Muscle layer of duodenum (tissue), 2 donors: ENCODE data around the gene PDK3.

ENCODE experiments used
- H3K27ac ChIP-seq: one replicate; pipeline ENCODE4 v1.7.0; 2013; ENCODE audit warnings: mild to moderate bottlenecking, low read length
- H3K27me3 ChIP-seq: one replicate; pipeline ENCODE4 v1.7.0; 2013; ENCODE audit warnings: low read depth, mild to moderate bottlenecking, control low read depth, low read length
- H3K36me3 ChIP-seq, 2 donors: one replicate each; pipeline ENCODE4 v1.7.0; 2013; ENCODE audit warnings: low read length in 2 of 2, control low read depth in 1 of 2, mild to moderate bottlenecking in 1 of 2; ENCODE audit not compliant: insufficient read depth in 2 of 2, control insufficient read depth in 1 of 2
- H3K4me1 ChIP-seq, 2 donors: one replicate each; pipeline ENCODE4 v1.7.0; 2013; ENCODE audit warnings: low read length in 2 of 2, mild to moderate bottlenecking in 2 of 2, control low read depth in 1 of 2, moderate library complexity in 1 of 2; ENCODE audit not compliant: insufficient read depth in 2 of 2, control insufficient read depth in 1 of 2
- H3K4me3 ChIP-seq, 2 donors: one replicate each; pipeline ENCODE4 v1.7.0; 2013; ENCODE audit warnings: low read length in 2 of 2, low read depth in 1 of 2, mild to moderate bottlenecking in 1 of 2
- H3K9me3 ChIP-seq, 2 donors: one replicate each; pipeline ENCODE4 v1.7.0; 2013; ENCODE audit warnings: low read length in 2 of 2, control low read depth in 1 of 2, mild to moderate bottlenecking in 1 of 2; ENCODE audit not compliant: control insufficient read depth in 1 of 2
- donor health status: healthy.

The PDK3 gene

GRCh38 chrX:24482823-24483415 lies 17.8 kb downstream of the PDK3 start:
- Histone ChIP-seq H3K36me3 (no peaks in the 10 kb centered on the region), H3K9me3 (no peaks in the 10 kb centered on the region), H3K4me1 (peaks cover 0 to 6% of the 10 kb centered on the region in 2 donors), H3K27me3 (no peaks in the 10 kb centered on the region), H3K4me3 (no peak overlapping the region), H3K27ac (no peak overlapping the region)

DNA sequence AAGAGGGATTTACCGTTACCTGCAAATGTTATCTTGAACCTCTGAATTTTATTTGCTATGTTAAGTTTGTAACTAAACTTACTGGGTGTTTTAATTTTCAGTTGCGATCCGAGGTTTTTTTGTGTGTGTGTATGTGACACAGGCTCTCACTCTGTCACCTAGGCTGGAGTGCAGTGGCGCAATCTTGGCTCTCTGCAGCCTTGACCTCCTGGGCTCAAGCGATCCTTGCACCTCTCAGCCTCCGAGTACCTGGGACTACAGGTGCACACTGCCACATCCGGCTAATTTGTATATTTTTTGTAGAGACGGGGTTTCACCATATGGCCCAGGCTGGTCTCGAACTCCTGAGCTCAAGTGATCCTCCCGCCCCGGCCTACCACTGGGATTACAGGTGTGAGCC lies 18.5 kb downstream of the PDK3 start:
- Histone ChIP-seq H3K4me3 (no peak overlapping the region), H3K27ac (no peak overlapping the region), H3K27me3 (no peaks in the 10 kb centered on the region), H3K36me3 (no peaks in the 10 kb centered on the region), H3K4me1 (peaks cover 0 to 6% of the 10 kb centered on the region in 2 donors), H3K9me3 (no peaks in the 10 kb centered on the region)

DNA sequence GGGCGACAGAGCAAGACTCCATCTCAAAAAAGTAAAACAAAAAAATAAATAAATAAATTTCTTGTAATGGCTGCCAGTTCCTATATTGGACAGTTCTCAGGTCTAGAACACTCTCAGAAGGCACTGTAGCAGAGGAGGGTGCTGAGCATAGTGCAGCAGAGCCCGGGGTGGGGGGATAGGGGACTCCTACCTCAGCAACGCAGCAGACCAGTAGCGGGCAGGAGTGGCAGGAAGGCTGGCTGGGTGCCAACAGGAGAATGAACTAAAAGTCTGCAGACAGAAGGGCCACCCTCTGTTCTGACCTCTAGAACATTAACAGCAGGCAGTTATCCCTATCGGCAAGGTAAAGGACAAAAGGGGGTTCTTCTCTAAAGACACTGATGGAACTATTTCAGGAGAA lies 20.2 kb downstream of the PDK3 start:
- Histone ChIP-seq H3K4me1 (no peaks in the 10 kb centered on the region), H3K4me3 (no peak overlapping the region), H3K9me3 (no peaks in the 10 kb centered on the region), H3K27me3 (no peaks in the 10 kb centered on the region), H3K36me3 (no peaks in the 10 kb centered on the region), H3K27ac (no peak overlapping the region)

DNA sequence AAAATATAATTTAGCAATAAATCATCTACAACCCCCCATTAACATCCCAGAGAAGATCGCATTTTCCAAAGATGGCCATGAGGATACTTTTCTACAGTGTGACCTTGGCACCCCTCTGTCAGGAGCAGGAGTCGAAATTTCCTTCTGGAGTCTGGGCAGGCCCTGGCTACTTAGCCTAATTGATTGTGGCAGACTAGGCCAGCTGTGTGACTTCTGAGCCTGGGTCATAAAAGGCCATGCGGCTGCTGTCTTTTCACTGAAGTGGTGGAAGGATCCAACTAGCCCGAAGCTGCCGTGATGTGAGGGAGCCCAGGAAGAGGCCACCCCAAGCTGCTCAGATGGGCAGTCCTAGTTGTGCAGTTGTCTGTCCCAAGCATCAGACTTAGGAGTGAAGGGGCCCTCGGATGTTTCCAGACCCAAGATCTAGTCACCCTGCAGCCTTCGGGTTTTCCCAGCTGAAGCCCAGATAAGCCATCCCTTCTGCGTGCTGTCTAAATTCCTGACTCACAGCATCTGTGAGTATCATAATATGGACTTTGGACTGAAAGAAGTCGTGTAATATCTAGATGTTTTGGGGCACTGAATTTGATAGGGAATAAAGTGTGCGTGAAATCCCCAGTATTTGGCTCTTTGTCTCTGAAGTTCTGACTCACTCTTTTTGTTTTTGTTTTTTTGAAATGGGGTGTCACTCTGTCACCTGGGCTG lies 21.0 kb downstream of the PDK3 start:
- Histone ChIP-seq H3K4me1 (no peaks in the 10 kb centered on the region), H3K9me3 (no peaks in the 10 kb centered on the region), H3K4me3 (no peak overlapping the region), H3K36me3 (no peaks in the 10 kb centered on the region), H3K27ac (no peak overlapping the region), H3K27me3 (no peaks in the 10 kb centered on the region)

DNA sequence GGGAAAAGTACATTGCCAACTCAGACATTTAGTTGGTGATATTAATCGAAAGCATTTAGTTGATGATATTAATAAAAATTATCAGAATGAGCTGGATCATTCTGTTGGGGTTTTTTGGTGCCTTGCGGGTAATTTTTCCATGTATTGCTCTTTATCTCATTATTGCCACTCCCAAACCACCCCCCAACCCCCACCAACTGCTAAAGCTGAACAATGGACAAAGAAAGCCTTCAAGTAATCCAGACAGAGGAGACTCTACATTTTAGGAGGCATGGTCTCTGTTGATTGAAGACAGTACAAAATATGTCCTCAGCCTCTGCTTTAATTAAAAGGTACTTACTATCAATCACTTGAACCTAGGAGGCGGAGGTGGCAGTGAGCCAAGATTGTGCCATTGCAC lies 22.5 kb downstream of the PDK3 start:
- Histone ChIP-seq H3K9me3 (no peaks in the 10 kb centered on the region), H3K27me3 (no peaks in the 10 kb centered on the region), H3K36me3 (no peaks in the 10 kb centered on the region), H3K4me3 (no peak overlapping the region), H3K27ac (no peak overlapping the region), H3K4me1 (no peaks in the 10 kb centered on the region)

- Histone ChIP-seq H3K36me3 (no peaks in the 10 kb centered on the region), H3K4me1 (peaks cover 4 to 6% of the 10 kb centered on the region in 2 donors), H3K4me3 (no peak overlapping the region), H3K27ac (no peak overlapping the region), H3K27me3 (no peaks in the 10 kb centered on the region), H3K9me3 (no peaks in the 10 kb centered on the region)
These were observed 26.7 kb downstream of the PDK3 start for GRCh38 chrX:24491741-24492140.

DNA sequence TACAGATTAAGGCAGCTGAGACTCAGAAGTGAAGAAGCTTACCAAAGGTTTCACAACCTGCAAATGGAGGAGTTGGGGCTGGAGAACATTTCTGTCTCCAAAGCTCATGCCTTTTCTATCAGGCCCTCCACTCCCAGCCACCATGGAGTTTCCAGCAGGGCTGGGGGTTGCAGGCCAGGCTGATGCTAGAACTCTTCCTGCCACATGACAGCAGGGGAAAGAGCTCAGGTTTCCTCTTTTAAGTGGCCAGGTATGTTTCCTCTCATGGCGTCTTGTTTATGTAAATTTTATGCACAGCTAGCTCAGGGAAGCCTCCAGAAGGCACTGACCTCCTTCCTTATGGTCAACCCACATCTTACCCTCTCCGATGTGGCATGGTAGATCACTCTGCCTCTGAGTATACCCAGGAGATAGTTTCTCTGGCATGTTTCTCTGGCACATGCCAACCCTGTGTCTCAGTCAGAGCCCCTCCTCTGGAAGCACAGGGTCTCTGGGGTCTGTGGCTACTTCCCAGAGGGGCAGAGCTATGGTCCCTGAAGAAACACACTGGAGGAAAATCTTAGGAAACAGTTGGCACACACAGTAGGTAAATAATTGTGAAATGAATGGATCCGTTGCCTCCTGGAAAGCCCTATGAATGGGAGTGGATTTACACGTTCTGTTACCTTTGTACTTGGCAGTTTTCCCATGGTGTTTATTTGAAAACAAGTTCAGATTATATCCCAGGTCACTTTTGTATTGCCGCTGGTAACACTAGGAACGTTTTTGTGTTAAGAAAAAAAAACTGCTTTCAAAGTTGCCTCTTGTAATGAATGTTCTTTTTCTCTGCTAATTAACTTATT lies 28.9 kb downstream of the PDK3 start:
- peak overlapping the region; percentile 67 for H3K27ac ChIP-seq

DNA sequence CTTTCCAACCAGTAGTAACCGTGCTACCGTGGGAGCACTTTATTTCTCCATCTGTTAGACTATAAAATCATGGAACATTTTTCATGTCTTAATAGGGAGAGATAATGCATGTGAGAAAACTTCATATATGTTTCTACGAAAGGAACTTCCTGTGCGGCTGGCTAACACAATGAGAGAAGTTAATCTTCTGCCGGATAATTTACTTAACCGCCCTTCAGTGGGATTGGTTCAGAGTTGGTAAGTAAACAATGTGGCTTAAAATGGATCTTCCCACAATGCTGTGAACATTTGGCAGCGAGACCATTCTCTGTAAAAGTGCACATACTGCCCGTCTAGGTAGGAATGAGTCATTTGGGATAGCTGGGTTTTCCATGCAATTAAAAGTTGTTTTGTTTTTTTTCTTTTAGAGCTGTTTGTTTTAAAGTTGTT lies 29.6 kb downstream of the PDK3 start:
- Histone ChIP-seq H3K27me3 (no peaks in the 10 kb centered on the region), H3K9me3 (no peaks in the 10 kb centered on the region), H3K36me3 (no peaks in the 10 kb centered on the region), H3K4me1 (peaks cover 4 to 10% of the 10 kb centered on the region in 2 donors), H3K4me3 (peak overlapping the region in 1 of 2 donors; percentile 16), H3K27ac (peak overlapping the region; percentile 77)

More for the DNA sequence above, 28.9 kb downstream of the PDK3 start:
- peaks cover 4 to 10% of the 10 kb centered on the region in 2 donors for H3K4me1 ChIP-seq
- peak overlapping the region in 1 of 2 donors; percentile 16 for H3K4me3 ChIP-seq
- no peaks in the 10 kb centered on the region for H3K27me3 ChIP-seq
- no peaks in the 10 kb centered on the region for H3K9me3 ChIP-seq
- H3K36me3 ChIP-seq: no peaks in the 10 kb centered on the region

DNA sequence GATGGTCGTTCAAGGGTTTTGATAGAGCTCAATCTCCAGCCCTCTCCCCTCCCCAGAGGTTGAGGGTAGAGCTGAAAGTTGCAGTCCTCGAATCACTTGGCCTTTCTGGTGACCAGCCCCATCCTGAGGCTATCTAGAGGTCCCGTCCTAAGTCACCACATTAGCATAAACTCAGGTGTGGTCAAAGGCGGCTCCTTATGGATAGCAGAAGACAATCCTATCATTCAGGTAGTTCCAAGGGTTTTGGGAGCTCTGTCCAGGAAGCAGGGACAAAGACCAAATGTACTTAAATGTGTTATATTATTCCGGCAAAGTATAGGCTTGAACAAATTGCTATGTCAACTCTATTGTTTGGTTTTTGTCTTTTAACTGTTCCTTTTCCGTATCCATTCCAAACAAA lies 30.6 kb downstream of the PDK3 start:
- H3K4me1 ChIP-seq: peaks cover 4 to 10% of the 10 kb centered on the region in 2 donors
- H3K27me3 ChIP-seq: no peaks in the 10 kb centered on the region
- peak overlapping the region; percentile 77 for H3K27ac ChIP-seq
- no peaks in the 10 kb centered on the region for H3K9me3 ChIP-seq
- H3K4me3 ChIP-seq: no peak overlapping the region
- peaks cover 0 to 3% of the 10 kb centered on the region in 2 donors for H3K36me3 ChIP-seq

DNA sequence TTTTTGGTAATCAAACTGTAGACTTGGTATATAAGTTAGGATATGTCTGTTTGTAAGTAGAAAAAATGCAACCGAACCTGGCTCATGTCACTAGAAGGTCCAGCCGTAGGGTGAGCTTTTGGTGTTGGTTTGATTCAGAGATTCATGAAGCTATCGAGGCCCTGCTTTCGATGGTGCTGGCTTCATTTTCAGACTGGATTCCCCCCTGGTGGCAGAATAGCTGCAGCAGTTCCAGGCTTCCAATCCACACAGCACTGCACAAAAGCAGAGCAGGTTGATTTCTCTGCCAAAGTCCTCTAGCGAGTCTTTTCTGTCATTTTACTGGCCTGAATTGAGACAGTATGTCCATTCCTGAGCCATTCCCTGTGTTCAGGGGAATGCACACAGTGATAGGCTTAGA lies 33.1 kb downstream of the PDK3 start:
- H3K9me3 ChIP-seq: no peaks in the 10 kb centered on the region
- peak overlapping the region; percentile 31 for H3K27ac ChIP-seq
- peaks cover 3 to 5% of the 10 kb centered on the region in 2 donors for H3K36me3 ChIP-seq
- peaks cover 4 to 10% of the 10 kb centered on the region in 2 donors for H3K4me1 ChIP-seq
- no peaks in the 10 kb centered on the region for H3K27me3 ChIP-seq
- no peak overlapping the region for H3K4me3 ChIP-seq

- no peaks in the 10 kb centered on the region for H3K9me3 ChIP-seq
- peaks cover 2 to 7% of the 10 kb centered on the region in 2 donors for H3K4me1 ChIP-seq
- peaks cover 3 to 5% of the 10 kb centered on the region in 2 donors for H3K36me3 ChIP-seq
- no peaks in the 10 kb centered on the region for H3K27me3 ChIP-seq
- no peak overlapping the region for H3K27ac ChIP-seq
- no peak overlapping the region for H3K4me3 ChIP-seq
These were observed 33.9 kb downstream of the PDK3 start for GRCh38 chrX:24498975-24499374.
